Nephron progenitor cell (in vitro differentiated cells): ENCODE data around the gene PCSK5.

ENCODE experiments used
- DNase-seq: peaks from one replicate; pipeline ENCODE4 v3.0.0; 2021
- H3K27ac Mint-ChIP-seq: 2 replicates; pipeline ENCODE4 v1.8.0; 2021; ENCODE audit warnings: mild to moderate bottlenecking, moderate library complexity, mixed read lengths
- H3K27me3 Mint-ChIP-seq: 2 replicates; pipeline ENCODE4 v1.8.0; 2021; ENCODE audit warnings: mild to moderate bottlenecking, low read depth, mixed read lengths; ENCODE audit not compliant: poor library complexity
- H3K36me3 Mint-ChIP-seq: 2 replicates; pipeline ENCODE4 v1.8.0; 2021; ENCODE audit warnings: low read depth, mixed read lengths
- H3K4me1 Mint-ChIP-seq: 2 replicates; pipeline ENCODE4 v1.8.0; 2021; ENCODE audit warnings: mixed read lengths
- H3K4me3 Mint-ChIP-seq: 2 replicates; pipeline ENCODE4 v1.8.0; 2021; ENCODE audit warnings: mild to moderate bottlenecking, moderate library complexity, mixed read lengths
- H3K9me3 Mint-ChIP-seq: 2 replicates; pipeline ENCODE4 v1.8.0; 2021; ENCODE audit warnings: mild to moderate bottlenecking, moderate library complexity, mixed read lengths
- TF ChIP-seq, protein P1 (sequence below): fragments of 200-600 bp; sonication (generic); IDR thresholded peaks from 2 replicates; pipeline ENCODE4 v1.5.0; 2021; ENCODE audit warnings: antibody characterized with exemption

PCSK5 gene

DNA sequence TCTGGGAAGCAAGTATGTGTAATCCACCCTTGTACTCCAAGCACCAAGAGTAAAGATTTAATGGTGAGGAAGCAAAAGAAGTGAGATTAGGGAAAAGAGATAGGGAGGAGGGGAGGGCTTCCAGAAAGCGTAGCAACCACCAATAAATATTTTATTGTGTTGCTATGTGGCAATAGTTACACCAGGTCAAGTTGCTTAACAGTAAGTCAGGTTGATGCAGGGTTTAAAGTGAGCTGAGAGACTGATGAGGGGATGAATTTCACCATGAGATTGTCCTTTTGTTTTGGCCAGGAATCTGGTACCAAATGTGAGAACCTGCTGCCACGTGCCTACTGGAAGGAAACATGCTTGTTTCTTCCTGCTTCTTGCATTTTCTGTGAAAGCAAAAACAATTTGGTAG is 62.7 kb downstream of the PCSK5 start:
- Mint-ChIP-seq H3K36me3 (peaks cover 64% of the 10 kb centered on the region), H3K27ac (peak overlapping the region; percentile 73), H3K4me3 (no peak overlapping the region), H3K27me3 (no peaks in the 10 kb centered on the region), H3K9me3 (peaks cover 8% of the 10 kb centered on the region), H3K4me1 (peaks cover 50% of the 10 kb centered on the region)
- no peak for DNase-seq
- TF ChIP-seq, protein P1, sequence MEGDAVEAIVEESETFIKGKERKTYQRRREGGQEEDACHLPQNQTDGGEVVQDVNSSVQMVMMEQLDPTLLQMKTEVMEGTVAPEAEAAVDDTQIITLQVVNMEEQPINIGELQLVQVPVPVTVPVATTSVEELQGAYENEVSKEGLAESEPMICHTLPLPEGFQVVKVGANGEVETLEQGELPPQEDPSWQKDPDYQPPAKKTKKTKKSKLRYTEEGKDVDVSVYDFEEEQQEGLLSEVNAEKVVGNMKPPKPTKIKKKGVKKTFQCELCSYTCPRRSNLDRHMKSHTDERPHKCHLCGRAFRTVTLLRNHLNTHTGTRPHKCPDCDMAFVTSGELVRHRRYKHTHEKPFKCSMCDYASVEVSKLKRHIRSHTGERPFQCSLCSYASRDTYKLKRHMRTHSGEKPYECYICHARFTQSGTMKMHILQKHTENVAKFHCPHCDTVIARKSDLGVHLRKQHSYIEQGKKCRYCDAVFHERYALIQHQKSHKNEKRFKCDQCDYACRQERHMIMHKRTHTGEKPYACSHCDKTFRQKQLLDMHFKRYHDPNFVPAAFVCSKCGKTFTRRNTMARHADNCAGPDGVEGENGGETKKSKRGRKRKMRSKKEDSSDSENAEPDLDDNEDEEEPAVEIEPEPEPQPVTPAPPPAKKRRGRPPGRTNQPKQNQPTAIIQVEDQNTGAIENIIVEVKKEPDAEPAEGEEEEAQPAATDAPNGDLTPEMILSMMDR: no peak

DNA sequence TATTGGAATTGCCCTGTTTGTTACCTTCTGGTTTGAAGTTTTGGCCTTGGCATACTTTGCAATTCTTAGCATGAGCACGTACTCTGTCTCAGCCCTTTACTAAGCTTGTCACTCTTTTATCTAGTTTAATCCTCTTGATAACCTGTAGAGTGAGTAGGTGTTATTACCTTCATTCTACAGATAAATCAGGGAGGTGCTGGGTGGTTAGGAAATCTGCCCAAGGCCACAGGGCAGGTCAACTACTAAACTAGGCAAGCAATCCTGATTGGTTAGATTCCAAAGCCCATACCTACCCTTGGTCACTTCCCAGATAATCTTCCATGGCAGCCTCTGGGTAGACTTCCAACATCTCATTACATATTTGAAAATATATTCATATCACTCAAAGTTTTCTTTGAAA is 65.7 kb downstream of the PCSK5 start:
- no peak for DNase-seq
- Mint-ChIP-seq H3K9me3 (no peaks in the 10 kb centered on the region), H3K4me1 (peaks cover 79% of the 10 kb centered on the region), H3K4me3 (no peak overlapping the region), H3K27ac (no peak overlapping the region), H3K36me3 (peaks cover 48% of the 10 kb centered on the region), H3K27me3 (no peaks in the 10 kb centered on the region)
- TF ChIP-seq, protein P1: no peak

DNA sequence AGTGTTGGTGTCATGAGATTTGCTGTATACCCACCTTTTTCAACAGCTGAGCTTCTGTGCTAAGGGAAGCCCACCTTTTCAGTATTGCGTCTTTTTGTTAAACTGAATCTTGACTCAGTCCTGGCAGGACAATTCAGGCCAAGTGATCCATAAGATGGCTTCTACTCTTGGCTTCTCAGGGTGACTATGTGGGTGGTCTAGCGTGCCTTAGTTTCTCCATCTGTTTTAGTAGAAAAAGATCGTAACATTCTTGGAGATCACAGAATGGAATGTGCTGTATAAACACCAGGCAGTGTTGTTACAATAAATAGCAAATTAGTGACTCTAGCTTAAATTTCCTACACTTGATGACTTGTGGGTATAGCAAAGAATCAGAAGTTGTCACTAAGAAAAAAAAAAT is 66.6 kb downstream of the PCSK5 start:
- Mint-ChIP-seq H3K9me3 (no peaks in the 10 kb centered on the region), H3K4me1 (peaks cover 85% of the 10 kb centered on the region), H3K27me3 (no peaks in the 10 kb centered on the region), H3K27ac (peak overlapping the region; percentile 32), H3K4me3 (no peak overlapping the region), H3K36me3 (peaks cover 47% of the 10 kb centered on the region)
- no peak for DNase-seq
- TF ChIP-seq, protein P1: no peak

DNA sequence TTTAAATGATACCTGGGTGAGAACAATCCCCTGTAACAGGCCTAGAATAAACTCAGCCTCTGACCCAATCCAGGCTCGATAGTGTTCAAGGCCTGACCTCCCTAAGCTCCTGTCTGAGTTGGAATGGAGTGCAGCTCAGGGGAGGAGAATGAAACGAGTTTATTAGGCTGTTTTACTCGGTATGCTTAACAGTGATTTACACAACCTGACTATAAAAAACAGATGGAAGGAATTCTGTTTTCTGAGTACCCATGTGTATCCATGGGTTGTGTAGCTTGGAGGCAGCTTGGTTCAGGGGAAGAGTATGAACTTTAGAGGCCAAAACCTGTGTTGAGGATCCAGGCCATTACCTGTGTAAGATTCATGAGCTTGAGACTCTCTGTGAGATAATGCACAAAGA is 67.8 kb downstream of the PCSK5 start:
- TF ChIP-seq, protein P1: no peak
- peaks cover 78% of the 10 kb centered on the region for H3K4me1 Mint-ChIP-seq
- no peak overlapping the region for H3K27ac Mint-ChIP-seq
- no peaks in the 10 kb centered on the region for H3K27me3 Mint-ChIP-seq
- H3K36me3 Mint-ChIP-seq: peaks cover 49% of the 10 kb centered on the region
- no peak for DNase-seq
- no peak overlapping the region for H3K4me3 Mint-ChIP-seq
- no peaks in the 10 kb centered on the region for H3K9me3 Mint-ChIP-seq

DNA sequence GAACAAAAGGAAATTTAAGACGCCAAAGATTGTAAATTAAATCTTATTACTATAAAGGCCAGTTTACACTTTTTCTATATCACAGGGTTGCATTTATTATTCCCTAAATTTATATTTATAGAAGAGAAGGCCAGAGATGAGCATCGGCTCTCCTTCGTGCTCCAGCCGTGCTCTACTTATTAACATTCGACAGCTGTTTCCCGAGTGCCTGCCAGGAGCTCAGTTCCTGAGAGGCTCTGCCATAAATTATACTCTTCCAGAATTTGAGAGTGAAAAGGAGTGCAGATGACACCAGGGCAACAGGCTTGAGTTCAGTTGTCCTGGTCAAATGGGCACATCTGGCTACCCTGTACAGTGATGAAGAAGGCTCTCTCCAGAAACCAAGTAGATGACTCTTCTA is 70.1 kb downstream of the PCSK5 start:
- peak overlapping the region; percentile 19 for H3K4me3 Mint-ChIP-seq
- TF ChIP-seq, protein P1: no peak
- H3K9me3 Mint-ChIP-seq: no peaks in the 10 kb centered on the region
- H3K36me3 Mint-ChIP-seq: peaks cover 60% of the 10 kb centered on the region
- peak; percentile 23 for DNase-seq
- H3K4me1 Mint-ChIP-seq: peaks cover 72% of the 10 kb centered on the region
- peak overlapping the region; percentile 84 for H3K27ac Mint-ChIP-seq
- no peaks in the 10 kb centered on the region for H3K27me3 Mint-ChIP-seq

DNA sequence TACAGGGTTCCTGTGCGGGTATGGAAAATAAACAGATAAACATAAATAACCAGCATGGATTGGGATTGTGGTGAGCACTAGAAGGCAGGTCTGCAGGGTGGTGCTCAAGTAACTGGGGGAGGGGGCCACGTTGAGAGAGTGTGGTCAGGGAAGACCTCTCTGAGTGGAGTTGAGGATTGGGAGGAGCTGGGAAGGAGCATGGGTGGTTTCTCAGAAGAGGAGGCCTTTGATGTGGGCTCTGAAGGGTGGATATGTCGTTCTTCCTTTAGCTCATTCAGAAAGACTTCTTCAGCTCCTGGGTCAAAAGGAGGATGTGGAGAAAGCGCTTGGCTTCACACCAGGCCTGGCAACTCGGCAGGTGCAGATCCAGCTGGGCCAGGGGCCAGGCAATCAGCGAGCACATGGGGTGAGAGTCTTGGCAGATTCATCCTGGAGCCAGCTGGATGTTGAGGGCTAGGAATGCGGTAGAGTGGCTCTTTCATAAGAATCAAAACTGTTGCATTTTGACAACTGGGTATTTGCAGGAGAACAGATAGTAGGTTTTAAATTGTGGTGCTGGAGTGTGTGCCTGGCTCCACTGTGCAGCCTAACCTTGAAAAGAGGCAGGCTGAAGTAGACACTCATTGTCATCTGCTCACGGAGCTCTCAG is 71.7 kb downstream of the PCSK5 start:
- Mint-ChIP-seq H3K36me3 (peaks cover 63% of the 10 kb centered on the region), H3K4me3 (no peak overlapping the region), H3K9me3 (no peaks in the 10 kb centered on the region), H3K27ac (peak overlapping the region; percentile 72), H3K27me3 (no peaks in the 10 kb centered on the region), H3K4me1 (peaks cover 57% of the 10 kb centered on the region)
- TF ChIP-seq, protein P1: no peak
- no peak for DNase-seq
